Endothelial cell of hepatic sinusoid (primary cell): ENCODE measurements around the gene SLC25A21.

Source experiments
- in situ Hi-C: cut with HindIII; loops from 2 replicates; pipeline ENCODE4 v1.10.0; 2017; ENCODE audit warnings: low sequenced_read_pairs

SLC25A21 gene

DNA sequence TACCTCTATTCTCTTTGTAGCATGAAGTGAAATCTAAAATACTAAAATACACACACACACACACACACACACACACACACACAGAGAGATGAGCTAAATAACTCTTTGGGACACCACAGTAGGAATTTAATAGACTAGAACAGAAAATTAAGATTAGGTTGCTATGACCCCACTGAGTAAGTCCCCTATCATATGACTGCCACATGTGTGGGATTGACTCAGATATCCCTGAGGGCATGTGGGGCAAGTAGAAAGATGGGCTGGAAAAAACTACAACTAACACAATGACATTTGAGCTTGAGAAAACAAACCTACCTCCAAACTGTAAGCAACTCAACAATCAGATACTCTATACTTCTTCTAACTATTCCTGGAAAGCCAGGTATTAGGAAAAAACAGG is 27.0 kb downstream of the SLC25A21 start:
- in situ Hi-C loops = no loop called here

DNA sequence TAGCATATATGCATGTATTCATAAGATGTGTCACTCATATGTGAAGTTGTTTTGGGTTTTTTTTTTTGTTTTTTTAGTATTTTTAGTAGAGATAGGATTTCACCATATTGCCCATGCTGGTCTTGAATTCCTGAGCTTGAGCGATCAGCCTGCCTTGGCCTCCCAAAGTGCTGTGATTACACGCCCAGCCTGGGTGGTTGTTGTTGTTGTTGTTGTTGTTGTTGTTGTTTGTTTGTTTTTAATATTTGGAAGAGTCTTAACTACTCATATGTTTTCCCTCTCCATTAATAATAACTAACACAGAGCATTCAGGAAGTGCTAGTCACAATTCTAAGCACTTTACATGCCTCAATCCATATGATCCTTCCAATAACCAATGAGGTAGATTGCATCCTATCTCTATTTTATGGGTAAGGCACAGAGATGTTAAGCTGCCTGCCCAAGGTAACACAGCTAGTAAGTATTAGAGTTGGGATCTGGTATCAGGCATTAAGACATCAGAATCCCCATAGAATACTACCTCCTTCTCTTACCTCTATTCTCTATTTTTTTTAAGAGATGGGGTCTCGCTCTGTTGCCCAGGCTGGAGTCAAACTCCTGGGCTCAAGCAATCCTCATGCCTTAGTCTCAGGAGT is 27.6 kb downstream of the SLC25A21 start:
- in situ Hi-C loops = no loop called here

DNA sequence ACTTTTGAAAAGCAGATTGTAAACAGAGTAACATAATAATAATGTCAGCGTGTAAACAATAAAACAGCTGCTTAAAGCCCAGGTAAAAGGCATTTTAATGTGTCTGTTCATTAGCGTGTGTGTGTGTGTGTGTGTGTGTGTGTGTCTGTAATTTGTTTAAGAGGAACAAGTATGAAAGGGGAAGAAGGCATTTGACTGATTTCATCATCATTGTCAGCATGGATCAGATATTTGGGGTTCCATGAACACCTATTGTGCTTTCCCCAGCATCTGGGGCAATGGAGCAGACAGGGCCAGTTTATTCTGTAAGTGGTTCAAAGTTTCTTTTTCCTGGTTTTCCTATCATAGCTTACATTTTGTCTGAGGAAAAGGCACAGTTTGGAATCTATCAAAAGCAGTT is 28.9 kb downstream of the SLC25A21 start:
- in situ Hi-C loops = no loop called here

DNA sequence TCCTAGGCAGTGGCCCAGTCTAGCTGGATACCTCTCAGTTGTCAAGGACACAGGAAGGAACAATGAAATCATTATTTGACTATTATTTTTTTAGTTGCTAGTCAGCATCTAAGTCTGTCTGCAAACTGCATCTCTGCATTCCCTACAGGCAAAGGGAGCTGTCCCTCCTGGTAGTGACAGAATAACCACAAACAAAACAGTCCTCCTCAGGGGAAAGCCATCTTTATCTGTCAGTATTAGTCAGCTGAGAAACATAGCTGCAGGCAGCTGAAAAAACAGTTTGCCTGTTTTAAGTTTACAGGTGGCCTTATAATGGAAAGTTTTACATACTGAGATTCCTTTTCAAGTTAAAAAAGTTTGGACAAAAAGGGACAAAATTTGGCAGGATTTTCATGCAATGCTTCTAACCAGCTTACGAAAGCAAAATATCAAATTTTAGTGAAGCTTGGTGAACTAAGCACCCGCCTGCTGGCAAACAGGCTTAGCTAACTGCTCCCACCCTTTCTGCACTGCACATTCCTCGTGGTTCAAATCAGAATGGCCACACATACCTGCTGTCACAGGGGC is 29.5 kb downstream of the SLC25A21 start:
- in situ Hi-C loops = no loop called here

DNA sequence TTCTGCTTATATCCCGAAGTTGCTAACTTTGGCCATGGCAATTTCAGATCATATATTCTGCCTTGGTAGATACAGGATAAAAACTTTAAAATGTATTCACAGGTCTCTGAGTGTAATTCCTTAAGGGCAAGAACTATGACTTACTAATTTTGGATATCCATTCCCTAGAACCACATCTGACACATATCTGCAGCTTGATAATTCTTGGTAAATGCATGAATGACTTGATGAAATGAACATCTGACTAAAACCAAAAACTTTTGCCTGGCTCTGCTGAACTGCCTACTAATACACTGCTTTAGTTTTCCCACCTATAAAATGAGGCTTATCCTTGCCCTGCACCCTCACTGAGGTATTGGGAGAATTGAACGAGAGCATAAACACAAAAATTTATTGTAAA is 32.2 kb downstream of the SLC25A21 start:
- in situ Hi-C loops = no loop called here

DNA sequence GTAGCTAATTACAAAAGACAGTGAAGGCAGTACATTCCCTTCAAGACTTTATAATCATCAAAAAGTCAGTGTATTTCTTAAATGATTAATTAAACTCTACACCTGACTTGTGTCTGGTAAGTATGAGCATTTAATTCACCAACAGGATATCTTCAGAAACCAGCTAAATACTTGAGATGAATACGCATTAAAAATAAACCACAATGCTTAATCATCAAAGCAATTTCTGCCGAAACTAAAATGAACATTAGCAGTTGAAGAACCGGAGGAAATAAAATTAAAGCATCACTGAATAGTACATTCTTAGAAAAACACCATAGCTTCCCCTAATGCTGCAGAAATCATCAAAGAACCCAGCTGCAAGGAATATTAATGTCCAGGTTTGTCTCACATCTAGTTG is 32.7 kb downstream of the SLC25A21 start:
- in situ Hi-C loops = no loop called here

DNA sequence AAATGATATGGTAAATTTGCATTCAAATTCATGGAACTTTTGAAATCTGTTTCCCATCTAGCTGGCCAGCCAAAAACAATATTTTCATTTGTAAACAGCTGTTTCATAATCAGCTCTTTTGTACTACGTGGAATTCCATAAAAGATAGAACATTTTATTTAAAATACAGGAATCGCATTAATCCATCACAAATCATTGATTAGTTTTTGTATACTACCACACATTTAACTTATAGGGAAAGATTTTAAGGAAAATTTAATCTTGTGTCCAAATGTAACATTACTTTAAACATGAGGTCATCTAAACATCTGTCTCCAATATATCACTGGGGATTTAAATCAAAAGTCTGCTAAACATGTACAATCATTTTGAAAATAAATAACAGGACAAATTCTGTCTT is 33.5 kb downstream of the SLC25A21 start:
- in situ Hi-C loops = no loop called here

DNA sequence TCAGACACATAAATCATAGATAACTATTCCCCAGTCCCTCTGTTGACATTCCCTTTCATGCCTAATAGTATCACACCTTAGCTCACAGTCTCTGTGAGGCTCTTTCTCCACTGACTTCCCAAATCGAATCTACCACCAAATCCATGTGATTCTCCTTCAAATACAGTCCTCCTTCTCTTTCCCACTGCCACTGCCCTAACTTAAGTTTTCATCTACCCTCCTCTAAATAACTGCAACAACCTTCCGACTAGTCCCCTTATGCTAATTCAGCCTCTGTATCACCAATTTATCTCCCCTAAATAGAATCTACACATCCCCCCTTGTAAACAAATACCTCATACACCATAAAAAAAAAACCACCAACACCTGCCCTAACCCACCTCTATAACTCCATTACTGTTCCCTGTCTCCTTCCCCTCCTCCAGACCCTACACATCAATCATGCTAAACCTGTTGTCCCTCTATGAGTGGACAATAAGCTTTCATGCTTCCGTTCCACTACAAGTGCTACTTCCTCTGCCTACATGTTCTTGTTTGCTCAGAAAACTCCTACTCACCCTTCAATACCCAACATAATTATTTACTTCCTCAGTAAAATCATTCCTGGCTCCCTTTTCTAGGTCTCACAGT is 39.0 kb downstream of the SLC25A21 start:
- in situ Hi-C loops = no loop called here

DNA sequence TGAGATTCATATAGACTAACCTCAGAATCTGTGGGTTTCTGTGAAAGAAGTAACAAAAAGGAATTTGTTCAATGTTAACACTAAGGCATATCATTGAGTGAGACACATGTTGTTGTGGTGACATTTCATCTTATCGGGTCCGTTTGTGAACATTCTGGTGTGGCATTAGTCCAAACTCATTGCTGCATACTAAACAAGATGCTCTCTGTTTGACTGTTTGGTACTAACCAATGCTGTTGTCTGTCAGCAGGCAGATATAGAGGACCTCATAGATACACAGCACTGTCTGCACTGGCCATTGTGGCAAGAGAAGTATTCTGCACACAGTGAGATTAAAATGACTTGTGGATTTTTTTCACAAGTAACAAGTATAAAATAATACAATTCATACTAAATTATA is 41.2 kb downstream of the SLC25A21 start:
- in situ Hi-C loops = no loop called here

DNA sequence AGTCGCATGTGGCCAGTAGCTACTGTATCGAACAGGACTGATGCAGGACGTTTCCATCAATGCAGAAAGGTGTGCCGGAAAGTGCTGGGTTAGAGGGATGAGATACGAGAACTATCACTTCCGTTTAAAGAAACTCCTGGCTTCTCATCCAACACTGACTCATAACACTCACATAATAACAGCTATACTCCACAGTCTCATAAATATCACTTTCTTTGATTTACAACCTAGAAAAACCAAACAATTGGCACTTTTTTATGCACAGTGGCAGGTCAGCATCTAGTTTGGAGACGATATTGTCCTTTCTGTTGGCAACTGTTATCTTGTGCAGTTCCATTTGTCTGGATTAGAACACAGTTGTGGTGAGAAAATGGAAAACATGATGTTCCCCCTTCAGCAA is 43.4 kb downstream of the SLC25A21 start:
- in situ Hi-C loops = no loop called here

DNA sequence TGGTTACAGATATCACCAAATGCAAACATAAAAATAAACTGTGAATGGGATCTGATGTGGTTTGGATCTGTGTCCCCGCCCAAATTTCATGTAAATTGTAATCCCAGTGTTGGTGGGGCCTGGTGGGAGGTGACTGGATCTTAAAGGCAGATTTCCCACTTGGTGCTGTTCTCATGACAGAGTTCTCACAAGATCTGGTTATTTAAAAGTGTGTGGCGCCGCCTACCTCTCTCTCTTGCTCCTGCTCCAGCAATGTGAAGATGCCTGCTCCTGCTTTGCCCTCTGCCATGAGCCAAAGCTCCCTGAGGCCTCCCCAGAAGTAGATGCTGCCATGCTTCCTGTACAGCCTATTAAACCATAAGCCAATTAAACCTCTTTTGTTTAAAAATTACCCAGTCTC is 47.8 kb downstream of the SLC25A21 start:
- in situ Hi-C loops = loop anchor here (25.0 kb wide), 1 partner anchor 462 kb away; the partner anchor contains the start of gene PAX9

DNA sequence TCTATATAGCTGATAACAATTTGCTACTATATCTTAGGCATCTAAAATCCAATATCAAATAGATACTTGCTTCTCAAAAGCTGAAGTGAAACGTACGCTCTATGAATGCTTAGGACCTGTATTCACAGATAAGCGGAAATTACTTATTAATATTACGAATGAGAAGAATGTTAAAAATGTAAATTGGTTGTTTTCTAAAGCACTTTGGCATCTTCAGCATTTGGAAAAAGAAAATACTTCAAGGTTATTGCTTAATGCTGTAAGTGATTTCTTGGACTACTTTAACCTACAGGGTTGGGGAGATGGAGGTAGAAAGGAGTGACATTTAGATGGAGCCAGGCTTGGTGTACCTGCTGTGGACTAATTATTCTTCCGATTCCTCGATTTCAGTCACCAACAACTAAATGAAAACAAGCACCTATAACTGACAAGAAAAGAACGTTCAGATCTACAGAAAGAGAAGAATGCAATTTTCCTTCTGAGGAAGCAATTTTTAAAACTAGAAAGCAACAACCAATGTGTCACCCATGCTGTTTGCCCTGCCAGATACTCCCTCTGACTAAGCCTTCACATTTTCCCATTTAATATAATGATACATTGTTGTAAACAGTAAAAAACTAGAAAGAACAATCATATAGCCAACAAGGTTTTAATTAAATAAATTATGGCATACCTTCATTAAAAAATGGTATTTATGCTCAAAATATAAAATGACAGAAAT is 49.3 kb downstream of the SLC25A21 start:
- in situ Hi-C loops = loop anchor here (25.0 kb wide), 1 partner anchor 461 kb away; the partner anchor contains the start of gene PAX9

DNA sequence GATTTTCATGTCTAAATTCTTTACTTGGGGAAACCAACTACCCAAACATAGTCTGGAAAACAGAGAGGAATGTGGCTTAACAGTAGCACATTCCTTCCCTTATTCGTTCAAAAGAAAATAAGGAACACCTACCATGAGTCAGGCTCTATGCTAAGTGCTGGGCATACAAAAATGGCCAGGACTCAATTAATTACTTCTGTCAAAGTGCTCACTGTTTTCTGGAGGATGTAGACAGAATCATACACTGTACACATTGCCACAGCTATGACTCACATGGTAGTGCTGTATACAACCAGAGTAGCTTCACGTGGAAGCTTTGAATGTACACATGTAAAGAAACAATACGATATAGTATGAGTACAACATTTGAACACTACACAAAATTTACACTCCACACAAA is 50.1 kb downstream of the SLC25A21 start:
- in situ Hi-C loops = loop anchor here (25.0 kb wide), 1 partner anchor 460 kb away; the partner anchor contains the start of gene PAX9

DNA sequence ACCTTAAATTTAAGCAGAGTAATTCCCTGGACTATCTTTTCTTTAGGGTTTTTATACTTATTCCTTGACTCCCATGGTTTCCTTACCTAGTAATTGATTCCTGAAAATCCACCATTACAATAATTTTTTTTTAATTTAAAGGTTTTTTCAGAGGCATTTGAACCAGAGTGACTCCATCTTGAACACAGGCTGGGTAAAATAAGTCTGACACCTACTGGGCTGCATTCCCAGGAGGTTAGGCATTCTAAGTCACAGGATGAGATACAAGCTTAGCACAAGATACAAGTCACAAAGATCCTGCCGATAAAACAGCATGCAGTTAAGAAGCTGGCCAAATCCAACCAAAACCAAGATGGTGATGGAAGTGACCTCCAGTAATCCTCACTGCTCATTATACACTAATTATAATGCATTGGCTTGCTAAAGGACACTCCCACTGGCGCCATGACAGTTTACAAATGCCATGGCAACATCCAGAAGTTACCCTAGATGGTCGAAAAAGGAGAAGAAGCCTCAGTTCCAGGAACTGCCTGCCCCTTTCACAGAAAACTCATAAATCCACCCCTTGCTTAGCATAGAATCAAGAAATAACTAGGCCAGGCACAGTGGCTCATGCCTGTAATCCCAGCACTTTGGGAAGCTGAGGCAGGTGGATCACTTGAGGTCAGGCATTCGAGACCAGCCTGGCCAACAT is 53.6 kb downstream of the SLC25A21 start:
- in situ Hi-C loops = loop anchor here (25.0 kb wide), 1 partner anchor 457 kb away; the partner anchor contains the start of gene PAX9

DNA sequence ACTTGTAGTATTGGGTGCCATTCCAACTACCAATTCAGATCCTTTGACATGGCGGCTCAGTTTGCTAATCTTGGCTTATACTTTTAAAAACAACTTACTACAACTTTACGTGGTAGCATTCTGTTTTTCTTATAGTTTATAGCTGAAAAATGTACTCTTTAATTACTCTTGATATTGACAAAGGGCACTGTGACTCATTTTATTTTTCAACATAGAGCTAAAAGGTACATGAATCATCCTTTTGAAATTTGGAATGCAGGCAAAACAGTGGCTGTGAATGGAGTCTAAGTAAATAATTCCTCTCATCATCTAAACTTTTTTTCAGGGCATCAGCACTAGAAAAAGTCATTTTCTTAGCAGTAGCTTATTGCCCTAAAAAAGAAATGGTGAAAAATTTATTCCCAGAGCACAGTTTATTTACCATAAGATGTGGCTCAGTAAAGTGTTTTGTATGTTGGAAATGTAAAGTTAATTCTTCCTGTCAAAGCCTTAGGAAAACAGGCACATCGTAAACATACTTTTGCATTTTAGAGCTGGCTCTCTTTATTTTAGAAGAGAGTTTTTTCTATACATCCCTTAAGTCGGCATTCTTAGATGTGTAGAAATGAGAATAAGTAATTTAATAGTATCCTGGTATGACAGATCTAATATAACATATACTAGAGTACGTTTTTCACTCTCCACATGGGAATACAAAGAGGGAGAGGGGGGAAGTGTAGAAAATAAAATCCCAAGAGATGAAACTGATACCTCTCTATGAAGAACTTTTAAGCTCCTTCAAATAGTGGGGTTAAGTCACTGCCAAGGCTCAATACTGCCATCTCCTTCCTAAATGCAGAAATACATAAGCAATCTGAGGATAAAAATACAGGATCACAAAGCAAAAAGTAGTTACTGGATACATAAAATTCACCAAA is 55.2 kb downstream of the SLC25A21 start:
- in situ Hi-C loops = loop anchor here (25.0 kb wide), 1 partner anchor 455 kb away; the partner anchor contains the start of gene PAX9

DNA sequence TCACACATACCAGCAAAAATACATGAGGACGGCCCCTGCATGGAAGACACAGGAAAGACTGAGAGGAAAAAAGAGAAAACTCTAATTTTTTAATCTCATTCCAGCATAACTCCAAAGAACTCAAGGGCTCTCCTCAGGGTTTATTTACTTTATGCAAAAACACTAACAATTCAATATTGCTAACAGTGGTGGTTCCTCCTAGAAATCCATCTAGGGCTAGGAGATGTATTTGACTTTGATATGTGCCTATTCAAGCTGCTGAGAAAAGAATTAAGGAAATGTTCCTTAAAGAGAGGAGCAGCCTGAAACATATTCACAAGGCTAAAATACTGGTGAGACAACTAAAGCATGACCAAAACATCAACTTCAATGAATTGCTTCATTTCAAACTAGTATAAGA is 57.0 kb downstream of the SLC25A21 start:
- in situ Hi-C loops = loop anchor here (25.0 kb wide), 1 partner anchor 453 kb away; the partner anchor contains the start of gene PAX9

DNA sequence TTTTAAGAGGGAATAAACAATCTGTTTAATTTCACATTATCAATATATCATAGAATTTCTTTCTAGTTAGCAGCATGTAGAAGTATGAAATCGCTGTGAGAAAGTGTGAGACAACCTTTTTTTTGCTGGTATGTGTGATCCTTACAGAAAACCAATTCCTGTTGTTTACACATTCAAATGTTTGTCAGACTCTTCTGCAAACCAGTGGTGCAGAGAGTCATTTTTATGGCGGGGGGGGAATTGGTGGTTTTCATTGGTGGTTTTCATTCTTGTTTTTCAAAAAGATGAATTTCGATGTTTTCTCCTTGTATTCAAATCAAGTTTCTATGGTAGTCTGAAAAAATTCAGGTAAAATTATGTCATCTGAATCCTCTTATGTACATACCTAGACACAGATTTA is 57.8 kb downstream of the SLC25A21 start:
- in situ Hi-C loops = loop anchor here (5.0 to 25.0 kb wide), 2 partner anchors 57 to 452 kb away; partner anchors contain the start of gene PAX9

DNA sequence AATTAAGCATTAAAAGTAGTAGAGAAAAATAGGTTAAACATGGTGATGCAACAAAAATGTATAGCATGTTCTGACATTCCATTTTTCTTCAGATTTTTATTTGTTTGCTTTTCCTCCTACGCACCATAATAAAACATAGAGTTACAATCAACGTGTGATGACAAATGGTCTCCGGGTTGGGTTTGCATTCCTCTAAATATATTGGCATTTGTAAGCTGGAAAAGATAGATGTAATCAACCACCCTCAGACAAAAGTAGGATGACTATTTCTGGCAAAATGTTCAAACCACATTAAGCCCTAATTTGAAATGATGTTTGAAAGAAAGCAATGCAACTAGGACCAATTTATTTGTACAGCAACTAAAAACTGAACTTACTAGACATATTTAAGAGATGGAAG is 58.4 kb downstream of the SLC25A21 start:
- in situ Hi-C loops = loop anchor here (5.0 to 25.0 kb wide), 2 partner anchors 57 to 452 kb away; partner anchors contain the start of gene PAX9

DNA sequence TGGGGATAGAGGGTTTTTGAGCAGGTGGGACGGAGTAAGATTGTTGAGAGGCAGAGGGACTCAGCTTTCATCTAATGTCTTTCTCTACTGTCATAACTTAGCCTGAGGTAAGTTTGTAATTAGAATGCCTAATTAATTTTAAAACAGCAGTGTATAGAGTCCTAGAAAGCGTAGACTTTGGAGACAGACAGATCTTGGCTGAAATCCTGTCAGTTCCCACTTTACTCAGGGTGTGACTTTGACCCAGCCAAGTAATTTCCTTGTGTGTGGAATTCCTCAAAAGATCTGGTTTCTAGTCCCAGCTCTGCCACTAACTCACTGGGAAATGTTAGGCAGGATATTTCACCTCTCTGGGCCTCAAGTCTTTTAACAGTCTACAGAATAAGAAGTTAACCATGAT is 74.3 kb downstream of the SLC25A21 start:
- in situ Hi-C loops = no loop called here

DNA sequence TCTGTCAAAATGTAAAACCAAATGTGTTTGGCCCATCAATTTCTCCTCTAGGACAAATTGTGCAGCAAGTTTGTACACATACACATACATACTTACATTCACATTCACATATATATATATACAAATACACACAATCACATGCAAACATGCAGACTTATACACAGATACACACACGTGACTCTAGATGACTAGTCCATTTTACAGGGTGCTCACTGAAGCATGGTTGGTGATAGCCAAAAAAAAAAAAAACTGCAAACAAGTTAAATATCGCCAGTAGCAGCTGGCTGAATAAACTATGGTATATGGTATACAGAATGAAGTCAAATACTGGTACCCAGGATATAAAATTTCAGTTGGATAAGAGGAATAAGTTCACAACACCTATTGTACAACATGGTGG is 77.9 kb downstream of the SLC25A21 start:
- in situ Hi-C loops = no loop called here
